GM18868 (cell line): Measurements from ENCODE around the gene PLPP6.
A peak's percentile ranks its signal among the peaks of the same experiment; 100 is the strongest.

ENCODE experiments used
- ATAC-seq: cut with Tn5 transposase; IDR thresholded peaks from one replicate; pipeline ENCODE4 v1.9.1; 2021; ENCODE audit warnings: mild to moderate bottlenecking, moderate library complexity; ENCODE audit not compliant: unreplicated experiment

PLPP6 gene

GRCh38 chr9:4690144-4690543, 28.1 kb downstream of the PLPP6 start:
- peak; percentile 84 for ATAC-seq

GRCh38 chr9:4691795-4692194, 29.7 kb downstream of the PLPP6 start:
- ATAC-seq, result no peak

- ATAC-seq, result no peak
Measured at GRCh38 chr9:4700091-4700490, 38.0 kb downstream of the PLPP6 start.

- no peak for ATAC-seq
Measured at GRCh38 chr9:4700932-4701331, 38.8 kb downstream of the PLPP6 start.

GRCh38 chr9:4701526-4701925, 39.4 kb downstream of the PLPP6 start:
- no peak for ATAC-seq

- no peak for ATAC-seq
Measured at GRCh38 chr9:4704129-4704528, 42.0 kb downstream of the PLPP6 start.

- ATAC-seq, result no peak
Measured at GRCh38 chr9:4706021-4706420, 43.9 kb downstream of the PLPP6 start.

GRCh38 chr9:4706971-4707622, 45.0 kb downstream of the PLPP6 start:
- no peak for ATAC-seq

GRCh38 chr9:4709380-4709779, 47.3 kb downstream of the PLPP6 start:
- ATAC-seq, result no peak

- no peak for ATAC-seq
Measured at GRCh38 chr9:4713849-4714248, 51.8 kb downstream of the PLPP6 start.

GRCh38 chr9:4714266-4715016, 52.3 kb downstream of the PLPP6 start:
- no peak for ATAC-seq
